PC-9 (cell line): ENCODE data around the gene ZBED4. TPM values are rescaled to one million over a fixed set of nuclear protein-coding genes. Genes with fewer than 3 reads are reported as not detected.

Experiments used
- BruUV-seq: library from RNA; stranded (reverse); fragments of 400-500 nt; replicated peaks from 2 replicates; lab custom pipeline; 2021; lab: Mats Ljungman, UMichigan
- CTCF ChIA-PET: fragments of 300-600 bp; sonication (Branson Sonifier 250); formaldehyde crosslinking; loops from one replicate; lab custom pipeline; 2022; ENCODE audit warnings: antibody characterized with exemption; lab: Charles Lee
- POLR2A ChIA-PET: fragments of 300-600 bp; sonication (Branson Sonifier 250); formaldehyde crosslinking; loops from one replicate; lab custom pipeline; 2022; ENCODE audit warnings: antibody characterized with exemption; ENCODE audit not compliant: unreplicated experiment; lab: Charles Lee
- DNase-seq, 2 experiments: peaks; one replicate each; pipeline versions ENCODE4 v3.0.0 to v3.0.0-alpha.2; 2015 to 2022; ENCODE audit warnings: mixed read lengths in 1 of 2
- H2AFZ ChIP-seq: fragments of 200-600 bp; sonication (generic); 2 replicates; pipeline ENCODE4 v1.8.1; 2017; ENCODE audit warnings: antibody characterized with exemption
- H3F3A ChIP-seq: fragments of 200-600 bp; sonication (generic); 2 replicates; pipeline ENCODE4 v1.8.1; 2017; ENCODE audit warnings: antibody characterized with exemption, mild to moderate bottlenecking, low read depth; ENCODE audit not compliant: insufficient read depth
- H3K27ac ChIP-seq: fragments of 200-600 bp; sonication (generic); 2 replicates; pipeline ENCODE4 v1.6.1; 2016; ENCODE audit warnings: mixed run types
- H3K27me3 ChIP-seq: fragments of 200-600 bp; sonication (generic); 2 replicates; pipeline ENCODE4 v1.6.1; 2016; ENCODE audit warnings: low read depth, mixed run types; ENCODE audit not compliant: insufficient read depth
- H3K36me3 ChIP-seq: fragments of 200-600 bp; sonication (generic); 2 replicates; pipeline ENCODE4 v1.6.1; 2016; ENCODE audit warnings: low read depth, mixed run types
- H3K4me1 ChIP-seq: fragments of 200-600 bp; sonication (generic); replicated peaks from 2 replicates; pipeline ENCODE4 v1.6.1; 2016; ENCODE audit warnings: mixed run types; ENCODE audit not compliant: insufficient read depth
- H3K4me2 ChIP-seq: fragments of 200-600 bp; sonication (generic); 2 replicates; pipeline ENCODE4 v1.6.1; 2017; ENCODE audit warnings: mixed run types
- H3K4me3 ChIP-seq: fragments of 200-600 bp; sonication (generic); 2 replicates; pipeline ENCODE4 v1.6.1; 2016; ENCODE audit warnings: mixed run types
- H3K79me2 ChIP-seq: fragments of 200-600 bp; sonication (generic); 2 replicates; pipeline ENCODE4 v1.6.1; 2017; ENCODE audit warnings: low read depth, mixed run types
- H3K9me2 ChIP-seq: fragments of 200-600 bp; sonication (generic); 2 replicates; pipeline ENCODE4 v1.8.1; 2017; ENCODE audit warnings: mild to moderate bottlenecking; ENCODE audit not compliant: insufficient read depth
- H3K9me3 ChIP-seq: fragments of 200-600 bp; sonication (generic); 2 replicates; pipeline ENCODE4 v1.8.1; 2016; ENCODE audit warnings: low read depth; ENCODE audit not compliant: insufficient read depth
- H4K20me1 ChIP-seq: fragments of 200-600 bp; sonication (generic); 2 replicates; pipeline ENCODE4 v1.8.1; 2017; ENCODE audit not compliant: insufficient read depth
- EZH2 ChIP-seq: fragments of 200-600 bp; sonication (generic); IDR thresholded peaks from 2 replicates; pipeline ENCODE4 v1.8.0; 2017; ENCODE audit warnings: antibody characterized with exemption, low read depth
- intact Hi-C: fragments of 100-400 bp; cut with micrococcal nuclease; formaldehyde crosslinking; loops from one replicate; pipeline ENCODE4 v1.10.0; 2022; ENCODE audit not compliant: unreplicated experiment
- total RNA-seq: library from RNA; stranded (reverse); gene quantifications from 2 replicates; pipeline ENCODE4 v1.2.3, GENCODE V29; 2021
- TF ChIP-seq, protein P1 (sequence below): fragments of 200-600 bp; sonication (generic); conservative IDR thresholded peaks from 2 replicates; pipeline ENCODE4 v1.6.1; 2017; ENCODE audit warnings: mixed run types, antibody characterized with exemption, mild to moderate bottlenecking, moderate library complexity

Gene ZBED4
- total RNA-seq, 1 experiment from 2014 or later, result 21.4 TPM

- ChIA-PET POLR2A (no interaction called here), CTCF (interaction anchor here (0.6 kb wide), 1 partner anchor 11 kb away, joined by 3 read pairs; no protein-coding TSS in a partner anchor)
- Histone ChIP-seq H2AFZ (no peak overlapping the region), H3K4me3 (no peak overlapping the region), H4K20me1 (no peaks in the 10 kb centered on the region), H3K79me2 (peaks cover 21% of the 10 kb centered on the region), H3K9me2 (no peaks in the 10 kb centered on the region), H3K27ac (no peak overlapping the region), H3K36me3 (peaks cover 4% of the 10 kb centered on the region; the same call in 1 of the 2 replicates), H3K4me1 (peaks cover 17% of the 10 kb centered on the region), H3K9me3 (no peaks in the 10 kb centered on the region), H3F3A (peaks cover 10% of the 10 kb centered on the region; the same call in 1 of the 2 replicates), H3K27me3 (no peaks in the 10 kb centered on the region), H3K4me2 (no peak overlapping the region)
- intact Hi-C loops, result loop anchor here (2.0 kb wide), 1 partner anchor 61 kb away; no protein-coding TSS in a partner anchor
- TF ChIP-seq, protein P1, sequence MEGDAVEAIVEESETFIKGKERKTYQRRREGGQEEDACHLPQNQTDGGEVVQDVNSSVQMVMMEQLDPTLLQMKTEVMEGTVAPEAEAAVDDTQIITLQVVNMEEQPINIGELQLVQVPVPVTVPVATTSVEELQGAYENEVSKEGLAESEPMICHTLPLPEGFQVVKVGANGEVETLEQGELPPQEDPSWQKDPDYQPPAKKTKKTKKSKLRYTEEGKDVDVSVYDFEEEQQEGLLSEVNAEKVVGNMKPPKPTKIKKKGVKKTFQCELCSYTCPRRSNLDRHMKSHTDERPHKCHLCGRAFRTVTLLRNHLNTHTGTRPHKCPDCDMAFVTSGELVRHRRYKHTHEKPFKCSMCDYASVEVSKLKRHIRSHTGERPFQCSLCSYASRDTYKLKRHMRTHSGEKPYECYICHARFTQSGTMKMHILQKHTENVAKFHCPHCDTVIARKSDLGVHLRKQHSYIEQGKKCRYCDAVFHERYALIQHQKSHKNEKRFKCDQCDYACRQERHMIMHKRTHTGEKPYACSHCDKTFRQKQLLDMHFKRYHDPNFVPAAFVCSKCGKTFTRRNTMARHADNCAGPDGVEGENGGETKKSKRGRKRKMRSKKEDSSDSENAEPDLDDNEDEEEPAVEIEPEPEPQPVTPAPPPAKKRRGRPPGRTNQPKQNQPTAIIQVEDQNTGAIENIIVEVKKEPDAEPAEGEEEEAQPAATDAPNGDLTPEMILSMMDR, result no peak
- TF ChIP-seq EZH2, result no peak
- no TSS peak for BruUV-seq
- DNase-seq, result no peak
Observed at GRCh38 chr22:49915610-49916009, 62.0 kb downstream of the ZBED4 start.

- Histone ChIP-seq H3K27ac (no peak overlapping the region), H3K4me2 (peak overlapping the region; percentile 87), H3F3A (peaks cover 10% of the 10 kb centered on the region; the same call in 1 of the 2 replicates), H3K36me3 (peaks cover 4% of the 10 kb centered on the region; the same call in 1 of the 2 replicates), H3K79me2 (peaks cover 21% of the 10 kb centered on the region), H3K9me3 (no peaks in the 10 kb centered on the region), H3K27me3 (no peaks in the 10 kb centered on the region), H3K4me3 (peak overlapping the region; percentile 82; the same call in 1 of the 2 replicates), H3K9me2 (no peaks in the 10 kb centered on the region), H3K4me1 (peaks cover 17% of the 10 kb centered on the region), H2AFZ (no peak overlapping the region), H4K20me1 (no peaks in the 10 kb centered on the region)
- intact Hi-C loops, result no loop called here
- ChIA-PET POLR2A (no interaction called here), CTCF (no interaction called here)
- no TSS peak for BruUV-seq
- TF ChIP-seq EZH2, result no peak
- TF ChIP-seq, protein P1, result no peak
- DNase-seq, result no peak
Observed at GRCh38 chr22:49916831-49917230, 63.2 kb downstream of the ZBED4 start.

DNA sequence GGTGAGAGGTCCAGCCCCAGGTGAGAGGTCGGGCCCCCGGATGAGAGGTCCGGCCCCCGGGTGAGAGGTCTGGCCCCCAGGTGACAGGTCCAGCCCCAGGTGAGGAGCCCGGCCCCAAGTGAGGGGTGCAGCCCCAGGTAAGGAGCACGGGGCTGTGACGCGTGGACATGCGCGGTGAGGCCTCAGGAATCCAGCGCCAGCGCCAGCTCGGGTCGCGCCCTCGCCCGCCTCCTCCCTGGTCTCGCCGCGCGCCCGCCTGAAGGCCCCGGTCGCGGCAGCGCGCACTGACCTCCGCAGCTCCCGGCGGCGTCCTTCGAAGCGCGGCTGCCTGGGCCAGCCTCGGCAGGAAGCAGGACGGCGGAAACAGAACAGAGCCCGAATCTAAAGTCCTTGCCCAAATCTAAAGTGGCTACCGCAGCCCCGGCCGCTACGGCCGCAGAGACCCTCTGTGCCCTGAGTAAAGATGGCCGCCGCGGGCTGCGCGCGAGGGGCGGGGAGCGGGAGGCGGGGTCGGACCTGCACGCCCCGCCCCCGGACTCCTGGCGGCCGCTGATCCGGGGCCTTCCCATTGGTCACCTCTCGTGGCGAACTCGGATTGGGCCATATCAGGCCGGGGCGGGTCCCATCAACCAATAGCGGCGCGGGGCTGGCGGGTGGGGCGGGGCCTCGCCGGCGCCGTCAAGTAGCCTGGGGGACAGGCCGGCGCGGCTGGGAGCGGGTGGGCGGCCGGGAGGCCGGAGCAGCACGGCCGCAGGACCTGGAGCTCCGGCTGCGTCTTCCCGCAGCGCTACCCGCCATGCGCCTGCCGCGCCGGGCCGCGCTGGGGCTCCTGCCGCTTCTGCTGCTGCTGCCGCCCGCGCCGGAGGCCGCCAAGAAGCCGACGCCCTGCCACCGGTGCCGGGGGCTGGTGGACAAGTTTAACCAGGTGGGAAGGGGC, 64.6 kb downstream of the ZBED4 start, which contains the start of the genes ALG12 and CRELD2:
Gene ALG12, minus strand, starts transcription at position 465 of the 937 bp plus-strand sequence. CDS start 4,673 bp downstream, outside the sequence.
Gene CRELD2, plus strand, starts transcription at position 661 of the 937 bp plus-strand sequence. Its CDS starts 136 bp downstream, at position 797.
- no peaks in the 10 kb centered on the region for H3K9me3 ChIP-seq
- ChIA-PET CTCF (interaction anchor here (0.7 kb wide), 1 partner anchor 139 kb away, joined by 3 read pairs; no protein-coding TSS in a partner anchor), POLR2A (interaction anchor here (0.6 to 0.7 kb wide), 4 partner anchors 40 to 1400 kb away, joined by 3 to 5 read pairs (median 4); no protein-coding TSS in a partner anchor)
- intact Hi-C loops, result loop anchor here (2.0 kb wide), 1 partner anchor 151 kb away; no protein-coding TSS in a partner anchor
- H3K36me3 ChIP-seq, result no peaks in the 10 kb centered on the region
- H3K27ac ChIP-seq, result peak within 1 kb of the TSS; percentile 88
- TF ChIP-seq, protein P1, result no peak
- TF ChIP-seq EZH2, result no peak
- peaks cover 10% of the 10 kb centered on the region; the same call in 1 of the 2 replicates for H3F3A ChIP-seq
- H3K4me2 ChIP-seq, result peak within 1 kb of the TSS; percentile 93
- peak within 1 kb of the TSS; percentile 82 for H3K4me3 ChIP-seq
- H3K9me2 ChIP-seq, result no peaks in the 10 kb centered on the region
- no peaks in the 10 kb centered on the region for H4K20me1 ChIP-seq
- no TSS peak for BruUV-seq
- peak within 1 kb of the TSS; percentile 85 for H2AFZ ChIP-seq
- peaks cover 17% of the 10 kb centered on the region for H3K4me1 ChIP-seq
- DNase-seq, result peak; percentile 92 to 96
- no peaks in the 10 kb centered on the region for H3K27me3 ChIP-seq
- H3K79me2 ChIP-seq, result peaks cover 21% of the 10 kb centered on the region
